Activated naive CD4-positive, alpha-beta T cell treated with anti-CD3 and anti-CD28 coated beads for 36 hours (primary cell): Measurements from ENCODE around the gene MUC13. TPM values are rescaled to one million over a fixed set of nuclear protein-coding genes. Genes with fewer than 3 reads are reported as not detected.

Experiments
- CTCF ChIA-PET: fragments of 350-600 bp; sonication (Branson Sonifier 250); formaldehyde crosslinking; loops from one replicate; lab custom pipeline; 2021; ENCODE audit warnings: antibody characterized with exemption; lab: Charles Lee
- DNase-seq: peaks from one replicate; pipeline ENCODE4 v3.0.0-alpha.2; 2020
- H3K27ac Mint-ChIP-seq: one replicate; pipeline ENCODE4 v1.8.0; 2021; ENCODE audit warnings: mild to moderate bottlenecking, mixed read lengths
- H3K27me3 Mint-ChIP-seq: one replicate; pipeline ENCODE4 v1.8.0; 2021; ENCODE audit warnings: low read depth, mixed read lengths
- H3K36me3 Mint-ChIP-seq: one replicate; pipeline ENCODE4 v1.8.0; 2021; ENCODE audit warnings: low read depth, mixed read lengths
- H3K4me1 Mint-ChIP-seq: one replicate; pipeline ENCODE4 v1.8.0; 2021; ENCODE audit warnings: low read depth, mixed read lengths
- H3K4me3 Mint-ChIP-seq: one replicate; pipeline ENCODE4 v1.8.0; 2021; ENCODE audit warnings: mild to moderate bottlenecking, moderate library complexity, mixed read lengths
- H3K9me3 Mint-ChIP-seq: one replicate; pipeline ENCODE4 v1.8.0; 2021; ENCODE audit warnings: mixed read lengths
- intact Hi-C: fragments of 100-400 bp; cut with micrococcal nuclease; formaldehyde crosslinking; loops from one replicate; pipeline ENCODE4 v1.15.1; 2023
- total RNA-seq, 2 experiments: library from RNA; stranded (reverse); gene quantifications; one replicate each; pipeline ENCODE4 v1.2.3, GENCODE V29; 2021

Gene MUC13
- not detected for total RNA-seq

GRCh38 chr3:124934577-124934976, at the start of gene MUC13:
TSS of gene MUC13 (minus strand) at chr3:124934751. CDS start at chr3:124934712, 39 bp downstream.
- CTCF ChIA-PET: interaction anchor here (0.9 to 1.3 kb wide), 3 partner anchors 8 to 651 kb away, joined by 3 to 4 read pairs (median 4); no protein-coding TSS in a partner anchor
- H3K36me3 Mint-ChIP-seq: no peaks in the 10 kb centered on the region
- H3K27me3 Mint-ChIP-seq: peaks cover 7% of the 10 kb centered on the region
- H3K4me1 Mint-ChIP-seq: no peaks in the 10 kb centered on the region
- no peaks in the 10 kb centered on the region for H3K9me3 Mint-ChIP-seq
- H3K27ac Mint-ChIP-seq: no peak within 1 kb of the TSS
- DNase-seq: no peak
- intact Hi-C loops: no loop called here
- H3K4me3 Mint-ChIP-seq: no peak within 1 kb of the TSS

GRCh38 chr3:124982855-124983254, 48.3 kb upstream of the MUC13 start:
- CTCF ChIA-PET: interaction anchor here (1.0 kb wide), 1 partner anchor 603 kb away, joined by 3 read pairs; no protein-coding TSS in a partner anchor

GRCh38 chr3:124981472-124981871, 46.9 kb upstream of the MUC13 start:
- H3K27ac Mint-ChIP-seq: no peak overlapping the region
- intact Hi-C loops: no loop called here
- H3K36me3 Mint-ChIP-seq: peaks cover 2% of the 10 kb centered on the region
- no peaks in the 10 kb centered on the region for H3K4me1 Mint-ChIP-seq
- H3K4me3 Mint-ChIP-seq: no peak overlapping the region
- DNase-seq: no peak
- H3K9me3 Mint-ChIP-seq: no peaks in the 10 kb centered on the region
- CTCF ChIA-PET: no interaction called here
- no peaks in the 10 kb centered on the region for H3K27me3 Mint-ChIP-seq

More at GRCh38 chr3:124982855-124983254, 48.3 kb upstream of the MUC13 start:
- H3K4me3 Mint-ChIP-seq: no peak overlapping the region
- H3K9me3 Mint-ChIP-seq: no peaks in the 10 kb centered on the region
- intact Hi-C loops: no loop called here
- H3K27me3 Mint-ChIP-seq: no peaks in the 10 kb centered on the region
- no peak overlapping the region for H3K27ac Mint-ChIP-seq
- no peak for DNase-seq
- peaks cover 2% of the 10 kb centered on the region for H3K36me3 Mint-ChIP-seq
- no peaks in the 10 kb centered on the region for H3K4me1 Mint-ChIP-seq

- no peak overlapping the region for H3K27ac Mint-ChIP-seq
- intact Hi-C loops: no loop called here
- DNase-seq: no peak
- H3K27me3 Mint-ChIP-seq: no peaks in the 10 kb centered on the region
- CTCF ChIA-PET: no interaction called here
- H3K9me3 Mint-ChIP-seq: no peaks in the 10 kb centered on the region
- H3K4me1 Mint-ChIP-seq: no peaks in the 10 kb centered on the region
- no peak overlapping the region for H3K4me3 Mint-ChIP-seq
- H3K36me3 Mint-ChIP-seq: peaks cover 2% of the 10 kb centered on the region
These were observed 44.1 kb upstream of the MUC13 start for GRCh38 chr3:124978627-124979026.

- CTCF ChIA-PET: no interaction called here
- no peaks in the 10 kb centered on the region for H3K4me1 Mint-ChIP-seq
- H3K9me3 Mint-ChIP-seq: no peaks in the 10 kb centered on the region
- H3K4me3 Mint-ChIP-seq: no peak overlapping the region
- no peak overlapping the region for H3K27ac Mint-ChIP-seq
- no peak for DNase-seq
- H3K36me3 Mint-ChIP-seq: no peaks in the 10 kb centered on the region
- intact Hi-C loops: no loop called here
- no peaks in the 10 kb centered on the region for H3K27me3 Mint-ChIP-seq
These were observed 41.8 kb upstream of the MUC13 start for GRCh38 chr3:124976383-124976782.

- H3K4me3 Mint-ChIP-seq: no peak overlapping the region
- no peaks in the 10 kb centered on the region for H3K4me1 Mint-ChIP-seq
- CTCF ChIA-PET: no interaction called here
- peaks cover 8% of the 10 kb centered on the region for H3K36me3 Mint-ChIP-seq
- no peak overlapping the region for H3K27ac Mint-ChIP-seq
- intact Hi-C loops: no loop called here
- H3K9me3 Mint-ChIP-seq: no peaks in the 10 kb centered on the region
- H3K27me3 Mint-ChIP-seq: no peaks in the 10 kb centered on the region
- no peak for DNase-seq
These were observed 40.1 kb upstream of the MUC13 start for GRCh38 chr3:124974691-124975090.

- Mint-ChIP-seq H3K27ac (no peak overlapping the region), H3K36me3 (peaks cover 10% of the 10 kb centered on the region), H3K4me3 (no peak overlapping the region), H3K4me1 (no peaks in the 10 kb centered on the region), H3K27me3 (no peaks in the 10 kb centered on the region), H3K9me3 (no peaks in the 10 kb centered on the region)
- CTCF ChIA-PET: no interaction called here
- intact Hi-C loops: no loop called here
- no peak for DNase-seq
These were observed 38.7 kb upstream of the MUC13 start for GRCh38 chr3:124973290-124973689.

GRCh38 chr3:124972457-124972856, 37.9 kb upstream of the MUC13 start:
- intact Hi-C loops: no loop called here
- no peaks in the 10 kb centered on the region for H3K4me1 Mint-ChIP-seq
- no peaks in the 10 kb centered on the region for H3K9me3 Mint-ChIP-seq
- H3K27me3 Mint-ChIP-seq: no peaks in the 10 kb centered on the region
- no peak for DNase-seq
- no peak overlapping the region for H3K27ac Mint-ChIP-seq
- H3K36me3 Mint-ChIP-seq: peaks cover 12% of the 10 kb centered on the region
- H3K4me3 Mint-ChIP-seq: no peak overlapping the region
- CTCF ChIA-PET: no interaction called here

- H3K36me3 Mint-ChIP-seq: peaks cover 12% of the 10 kb centered on the region
- no peak overlapping the region for H3K27ac Mint-ChIP-seq
- H3K27me3 Mint-ChIP-seq: no peaks in the 10 kb centered on the region
- H3K4me1 Mint-ChIP-seq: no peaks in the 10 kb centered on the region
- no peak overlapping the region for H3K4me3 Mint-ChIP-seq
- DNase-seq: no peak
- CTCF ChIA-PET: no interaction called here
- H3K9me3 Mint-ChIP-seq: no peaks in the 10 kb centered on the region
- intact Hi-C loops: no loop called here
These were observed 35.6 kb upstream of the MUC13 start for GRCh38 chr3:124969963-124970722.

GRCh38 chr3:124969190-124969589, 34.6 kb upstream of the MUC13 start:
- H3K27ac Mint-ChIP-seq: no peak overlapping the region
- H3K27me3 Mint-ChIP-seq: no peaks in the 10 kb centered on the region
- no peak overlapping the region for H3K4me3 Mint-ChIP-seq
- H3K36me3 Mint-ChIP-seq: peaks cover 12% of the 10 kb centered on the region
- no peak for DNase-seq
- CTCF ChIA-PET: no interaction called here
- no peaks in the 10 kb centered on the region for H3K9me3 Mint-ChIP-seq
- intact Hi-C loops: no loop called here
- H3K4me1 Mint-ChIP-seq: peaks cover 4% of the 10 kb centered on the region

- no peak overlapping the region for H3K27ac Mint-ChIP-seq
- no peaks in the 10 kb centered on the region for H3K27me3 Mint-ChIP-seq
- CTCF ChIA-PET: no interaction called here
- H3K4me3 Mint-ChIP-seq: no peak overlapping the region
- intact Hi-C loops: no loop called here
- peaks cover 12% of the 10 kb centered on the region for H3K36me3 Mint-ChIP-seq
- no peaks in the 10 kb centered on the region for H3K9me3 Mint-ChIP-seq
- no peak for DNase-seq
- peaks cover 5% of the 10 kb centered on the region for H3K4me1 Mint-ChIP-seq
These were observed 33.4 kb upstream of the MUC13 start for GRCh38 chr3:124967964-124968363.

- no peak for DNase-seq
- Mint-ChIP-seq H3K36me3 (peaks cover 12% of the 10 kb centered on the region), H3K27ac (no peak overlapping the region), H3K9me3 (no peaks in the 10 kb centered on the region), H3K4me1 (peaks cover 5% of the 10 kb centered on the region), H3K4me3 (no peak overlapping the region), H3K27me3 (no peaks in the 10 kb centered on the region)
- intact Hi-C loops: no loop called here
- CTCF ChIA-PET: no interaction called here
These were observed 32.2 kb upstream of the MUC13 start for GRCh38 chr3:124966521-124967445.
